ENCODE data around the gene GID8. TPM values are rescaled to one million over a fixed set of nuclear protein-coding genes. Genes with fewer than 3 reads are reported as not detected.

Gene GID8
- total RNA-seq, 2 experiments from 2014 or later: 29.8 to 36.8 TPM

DNA sequence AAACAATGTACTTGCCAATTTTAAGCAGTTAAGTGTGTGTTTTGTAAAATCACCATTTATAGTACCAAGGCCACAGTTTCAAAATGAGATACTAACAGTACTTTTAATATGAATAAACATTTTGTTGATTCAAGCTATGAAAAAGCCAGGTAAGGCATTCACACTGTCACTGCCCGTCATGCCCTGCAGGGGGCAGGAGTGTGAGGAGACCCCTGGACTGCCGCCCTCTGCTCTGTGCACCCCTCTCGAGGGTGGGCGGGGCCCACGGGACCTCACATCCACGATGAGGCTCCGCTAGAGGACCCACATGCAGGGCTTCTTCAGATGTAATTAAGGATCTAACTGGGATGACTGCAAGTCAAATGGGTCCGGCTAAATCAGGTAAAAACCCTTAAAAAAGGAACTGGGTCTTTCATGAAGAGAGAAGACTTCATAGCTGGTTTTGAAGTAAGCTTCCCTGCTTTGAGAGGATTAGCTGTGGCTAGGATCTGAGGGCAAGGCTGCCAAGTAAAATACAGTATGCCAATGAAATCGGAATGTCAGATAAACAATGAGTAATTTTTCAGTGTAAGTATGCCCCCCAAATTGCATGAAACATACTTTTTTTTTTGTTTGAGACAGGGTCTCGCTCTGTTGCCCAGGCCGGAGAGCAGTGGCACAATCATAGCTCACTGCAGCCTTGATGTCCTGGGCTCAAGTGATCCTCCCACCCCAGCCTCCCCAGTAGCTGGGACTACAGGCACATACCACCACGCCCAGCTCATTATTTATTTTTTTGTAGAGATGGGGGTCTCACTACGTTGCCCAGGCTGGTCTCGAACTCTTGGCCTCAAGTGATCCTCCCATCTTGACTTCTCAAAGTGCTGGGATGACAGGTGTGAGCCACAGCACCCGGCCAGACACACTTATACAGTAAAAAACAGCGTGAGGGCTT lies 30.3 kb upstream of the GID8 start:
- H3K4me1 Mint-ChIP-seq: peaks cover 49% of the 10 kb centered on the region
- H3K4me3 Mint-ChIP-seq: no peak overlapping the region
- ATAC-seq (peak; percentile 65), DNase-seq (no peak)
- H3K36me3 Mint-ChIP-seq: peaks cover 73% of the 10 kb centered on the region
- no peaks in the 10 kb centered on the region for H3K27me3 Mint-ChIP-seq
- H3K9me3 Mint-ChIP-seq (ENCODE audit: low read depth): no peaks in the 10 kb centered on the region
- peak overlapping the region; percentile 57 for H3K27ac Mint-ChIP-seq
- CTCF ChIA-PET: interaction anchor here (0.6 to 13.9 kb wide), 12 partner anchors 9 to 101 kb away, joined by 3 to 268 read pairs (median 4); partner anchors contain the start of genes DIDO1 and SLC17A9

DNA sequence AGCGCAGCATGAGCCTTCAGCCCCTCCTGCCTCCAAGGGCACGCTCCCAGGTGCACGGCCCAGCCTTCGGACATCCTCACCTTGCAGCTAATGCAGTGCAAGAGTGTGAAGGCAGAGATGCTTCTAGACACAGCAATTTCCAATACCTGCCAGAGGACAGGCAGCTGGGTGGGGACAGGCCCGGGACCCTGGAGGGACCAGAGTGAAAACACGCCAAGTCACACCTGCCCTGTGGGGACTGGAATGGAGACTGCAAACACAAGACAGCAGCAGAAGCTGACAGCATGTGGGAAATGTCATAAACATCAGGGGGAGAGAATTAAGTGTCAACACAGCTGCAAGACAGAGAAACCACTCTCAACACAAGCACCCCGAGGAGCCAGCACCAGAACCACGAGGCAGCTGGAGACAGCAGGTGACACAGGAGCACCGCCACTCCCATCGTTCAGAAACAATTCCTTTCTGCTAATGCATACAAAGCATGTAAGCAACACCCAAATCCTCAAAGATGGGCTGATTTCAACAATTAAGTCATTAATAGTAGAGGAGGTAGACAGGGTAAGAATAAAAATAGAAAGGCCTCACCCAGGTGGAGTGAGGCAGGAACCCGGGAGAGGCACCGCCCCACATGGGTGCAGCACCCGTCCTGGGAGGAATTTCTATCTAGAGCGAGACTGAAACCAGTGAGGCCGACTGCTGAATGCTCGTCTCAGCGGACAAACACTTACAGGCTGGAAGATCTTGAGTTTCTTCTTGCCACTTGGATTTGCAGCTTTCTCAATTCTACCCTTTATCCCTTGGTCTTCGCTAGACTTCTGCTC lies 28.8 kb upstream of the GID8 start:
- no peaks in the 10 kb centered on the region for H3K27me3 Mint-ChIP-seq
- H3K4me1 Mint-ChIP-seq: peaks cover 44% of the 10 kb centered on the region
- ATAC-seq: no peak
- H3K4me3 Mint-ChIP-seq: no peak overlapping the region
- H3K27ac Mint-ChIP-seq: no peak overlapping the region
- H3K36me3 Mint-ChIP-seq: peaks cover 74% of the 10 kb centered on the region
- no peak for DNase-seq
- CTCF ChIA-PET: interaction anchor here (1.2 to 13.9 kb wide), 4 partner anchors 10 to 44 kb away, joined by 5 to 268 read pairs (median 12); partner anchors contain the start of genes DIDO1 and SLC17A9
- H3K9me3 Mint-ChIP-seq (ENCODE audit: low read depth): no peaks in the 10 kb centered on the region

DNA sequence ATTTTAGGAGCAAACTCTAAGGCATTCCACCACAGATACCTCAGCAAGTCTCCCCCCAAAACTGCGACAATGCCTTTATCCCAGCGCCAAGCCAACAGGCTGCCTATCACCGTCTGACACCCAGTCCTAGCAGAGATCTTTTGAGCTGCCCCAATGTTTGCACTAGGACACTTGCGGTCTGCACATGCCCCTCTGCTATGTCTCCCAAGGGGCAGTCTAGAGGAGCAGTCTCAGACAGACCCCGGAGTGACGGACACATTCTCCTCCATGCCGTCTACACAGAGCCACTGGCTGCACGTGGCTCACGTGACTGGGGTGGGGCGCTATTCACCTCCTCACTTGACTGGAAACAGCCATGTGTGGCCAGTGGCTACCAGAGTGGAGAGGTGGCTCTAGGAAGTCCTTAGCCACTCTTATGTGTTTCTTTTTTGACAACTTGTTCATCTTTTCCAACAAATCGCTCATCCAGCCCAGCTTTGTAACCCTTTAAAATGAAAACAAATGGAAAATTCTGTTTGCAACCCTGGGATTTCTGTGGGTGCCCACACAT lies 27.7 kb upstream of the GID8 start:
- CTCF ChIA-PET: interaction anchor here (13.9 kb wide), 1 partner anchor 10 kb away, joined by 268 read pairs; the partner anchor contains the start of gene DIDO1
- Mint-ChIP-seq H3K36me3 (peaks cover 66% of the 10 kb centered on the region), H3K27ac (peak overlapping the region; percentile 34), H3K4me3 (no peak overlapping the region), H3K9me3 (ENCODE audit: low read depth) (no peaks in the 10 kb centered on the region), H3K27me3 (no peaks in the 10 kb centered on the region), H3K4me1 (peaks cover 42% of the 10 kb centered on the region)
- DNase-seq: no peak
- ATAC-seq: no peak

DNA sequence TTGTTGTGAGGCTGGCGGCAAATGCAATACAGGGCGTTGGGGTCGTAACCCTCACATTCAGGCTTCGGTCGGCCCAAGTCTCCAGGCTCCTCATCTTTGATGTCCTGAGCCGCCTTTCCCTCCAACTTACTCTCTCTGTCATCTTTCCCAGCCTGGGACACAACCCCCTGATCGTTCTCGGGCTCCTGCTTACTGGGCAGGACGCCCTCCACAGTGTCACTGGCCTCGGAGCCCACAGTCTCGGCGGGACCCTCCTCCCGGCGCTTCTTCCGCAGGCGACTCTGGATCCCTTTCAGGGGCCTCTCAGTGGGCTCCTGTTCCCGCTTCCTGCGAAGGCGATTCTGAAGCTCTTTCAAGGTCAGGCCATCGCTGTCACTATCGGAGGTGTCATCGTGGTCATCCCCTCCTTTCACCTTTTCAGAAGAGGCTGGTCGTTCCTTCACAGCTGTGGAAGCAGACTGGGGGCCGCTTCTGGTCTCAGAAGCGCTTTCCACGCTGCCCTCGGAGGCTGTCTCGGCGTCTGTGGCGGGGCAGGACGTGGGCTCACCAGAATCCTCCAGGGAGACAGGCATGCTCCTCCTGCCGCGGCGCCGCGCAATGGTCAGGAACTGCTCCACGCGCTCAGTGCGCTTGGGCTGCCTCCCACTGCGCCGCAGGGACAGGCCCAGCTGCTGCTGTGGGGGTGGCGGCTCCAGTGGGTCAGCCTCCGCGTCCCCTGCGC lies 27.0 kb upstream of the GID8 start:
- H3K27ac Mint-ChIP-seq: no peak overlapping the region
- H3K9me3 Mint-ChIP-seq (ENCODE audit: low read depth): no peaks in the 10 kb centered on the region
- no peak overlapping the region for H3K4me3 Mint-ChIP-seq
- no peak for DNase-seq
- CTCF ChIA-PET: interaction anchor here (1.4 to 18.3 kb wide), 4 partner anchors 7 to 62 kb away, joined by 5 to 268 read pairs (median 137); partner anchors contain the start of gene DIDO1
- ATAC-seq: no peak
- H3K36me3 Mint-ChIP-seq: peaks cover 61% of the 10 kb centered on the region
- no peaks in the 10 kb centered on the region for H3K27me3 Mint-ChIP-seq
- peaks cover 46% of the 10 kb centered on the region for H3K4me1 Mint-ChIP-seq

GRCh38 chr20:62911701-62912280 lies 26.2 kb upstream of the GID8 start:
- CTCF ChIA-PET: interaction anchor here (0.8 to 18.3 kb wide), 4 partner anchors 8 to 61 kb away, joined by 3 to 268 read pairs (median 6); no protein-coding TSS in a partner anchor

GRCh38 chr20:62913043-62913630 lies 24.8 kb upstream of the GID8 start:
- no peak overlapping the region for H3K4me3 Mint-ChIP-seq
- peak overlapping the region; percentile 45 for H3K27ac Mint-ChIP-seq
- peaks cover 49% of the 10 kb centered on the region for H3K36me3 Mint-ChIP-seq
- ATAC-seq (no peak), DNase-seq (no peak)
- CTCF ChIA-PET: interaction anchor here (1.1 to 18.3 kb wide), 4 partner anchors 9 to 59 kb away, joined by 3 to 268 read pairs (median 6); no protein-coding TSS in a partner anchor
- peaks cover 57% of the 10 kb centered on the region for H3K4me1 Mint-ChIP-seq
- H3K27me3 Mint-ChIP-seq: no peaks in the 10 kb centered on the region
- H3K9me3 Mint-ChIP-seq (ENCODE audit: low read depth): no peaks in the 10 kb centered on the region

More at GRCh38 chr20:62911701-62912280, 26.2 kb upstream of the GID8 start:
- DNase-seq: no peak
- Mint-ChIP-seq H3K4me3 (no peak overlapping the region), H3K9me3 (ENCODE audit: low read depth) (no peaks in the 10 kb centered on the region), H3K27me3 (no peaks in the 10 kb centered on the region), H3K27ac (no peak overlapping the region), H3K4me1 (peaks cover 51% of the 10 kb centered on the region), H3K36me3 (peaks cover 55% of the 10 kb centered on the region)
- no peak for ATAC-seq

GRCh38 chr20:62914436-62914835 lies 23.5 kb upstream of the GID8 start:
- Mint-ChIP-seq H3K9me3 (ENCODE audit: low read depth) (no peaks in the 10 kb centered on the region), H3K36me3 (peaks cover 39% of the 10 kb centered on the region), H3K27me3 (no peaks in the 10 kb centered on the region), H3K4me3 (no peak overlapping the region), H3K27ac (no peak overlapping the region), H3K4me1 (peaks cover 60% of the 10 kb centered on the region)
- DNase-seq (no peak), ATAC-seq (no peak)
- CTCF ChIA-PET: interaction anchor here (0.8 to 18.3 kb wide), 4 partner anchors 10 to 41 kb away, joined by 3 to 268 read pairs (median 4); no protein-coding TSS in a partner anchor

DNA sequence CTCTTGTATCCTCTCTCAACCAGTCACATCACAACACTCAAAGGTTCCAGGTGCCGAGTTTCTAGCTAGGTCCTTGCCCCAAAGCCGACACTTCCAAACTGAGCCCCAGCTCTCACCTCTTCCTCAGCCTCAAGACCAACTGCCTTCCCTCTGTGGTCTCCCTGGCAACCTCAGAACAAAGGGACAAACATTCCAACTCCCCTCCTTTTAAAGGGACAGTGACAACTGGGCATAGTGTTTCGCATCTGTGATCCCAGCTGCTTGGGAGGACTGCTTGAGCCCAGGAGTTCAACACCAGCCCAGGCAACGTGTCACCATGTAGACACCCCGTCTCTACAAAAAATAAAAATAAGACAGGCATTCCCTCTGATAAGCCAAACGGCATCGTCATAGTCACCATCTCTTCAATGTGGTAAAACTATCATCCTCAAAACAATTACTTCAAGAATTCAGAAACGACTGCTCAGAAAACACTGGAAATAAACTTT lies 22.9 kb upstream of the GID8 start:
- CTCF ChIA-PET: interaction anchor here (18.3 kb wide), 1 partner anchor 11 kb away, joined by 268 read pairs; no protein-coding TSS in a partner anchor
- H3K27me3 Mint-ChIP-seq: no peaks in the 10 kb centered on the region
- peaks cover 62% of the 10 kb centered on the region for H3K4me1 Mint-ChIP-seq
- DNase-seq: peak; percentile 50
- no peaks in the 10 kb centered on the region for H3K9me3 Mint-ChIP-seq (ENCODE audit: low read depth)
- peak overlapping the region; percentile 13 for H3K4me3 Mint-ChIP-seq
- ATAC-seq: no peak
- peaks cover 34% of the 10 kb centered on the region for H3K36me3 Mint-ChIP-seq
- H3K27ac Mint-ChIP-seq: peak overlapping the region; percentile 77

GRCh38 chr20:62916703-62917476 lies 21.1 kb upstream of the GID8 start:
- peaks cover 70% of the 10 kb centered on the region for H3K4me1 Mint-ChIP-seq
- H3K27ac Mint-ChIP-seq: peak overlapping the region; percentile 93
- DNase-seq (no peak), ATAC-seq (no peak)
- H3K4me3 Mint-ChIP-seq: no peak overlapping the region
- CTCF ChIA-PET: interaction anchor here (0.7 to 18.3 kb wide), 7 partner anchors 10 to 41 kb away, joined by 3 to 268 read pairs (median 3); partner anchors contain the start of gene DIDO1
- H3K27me3 Mint-ChIP-seq: no peaks in the 10 kb centered on the region
- no peaks in the 10 kb centered on the region for H3K9me3 Mint-ChIP-seq (ENCODE audit: low read depth)
- peaks cover 22% of the 10 kb centered on the region for H3K36me3 Mint-ChIP-seq

GRCh38 chr20:62917720-62918119 lies 20.2 kb upstream of the GID8 start:
- Mint-ChIP-seq H3K27me3 (no peaks in the 10 kb centered on the region), H3K4me1 (peaks cover 77% of the 10 kb centered on the region), H3K36me3 (peaks cover 21% of the 10 kb centered on the region), H3K9me3 (ENCODE audit: low read depth) (no peaks in the 10 kb centered on the region), H3K4me3 (peak overlapping the region; percentile 74), H3K27ac (peak overlapping the region; percentile 93)
- CTCF ChIA-PET: interaction anchor here (0.9 to 18.3 kb wide), 8 partner anchors 10 to 109 kb away, joined by 3 to 268 read pairs (median 6); partner anchors contain the start of gene GID8
- ATAC-seq (no peak), DNase-seq (no peak)

- Mint-ChIP-seq H3K36me3 (peaks cover 19% of the 10 kb centered on the region), H3K27me3 (no peaks in the 10 kb centered on the region), H3K9me3 (ENCODE audit: low read depth) (no peaks in the 10 kb centered on the region), H3K27ac (peak overlapping the region; percentile 93), H3K4me3 (peak overlapping the region; percentile 74), H3K4me1 (peaks cover 77% of the 10 kb centered on the region)
- DNase-seq: peak; percentile 92
- peak; percentile 60 for ATAC-seq
- CTCF ChIA-PET: interaction anchor here (0.9 to 18.3 kb wide), 7 partner anchors 9 to 110 kb away, joined by 3 to 268 read pairs (median 6); partner anchors contain the start of gene GID8
Measured at GRCh38 chr20:62918147-62918546, 19.8 kb upstream of the GID8 start.
